ENCODE measurements around the gene SLC24A3.

GRCh38 chr20:19520261-19520660, 307.8 kb downstream of the SLC24A3 start:
- TF ChIP-seq CTCF (IDR thresholded peaks at IDR 0.05) (no peak), POLR2A (IDR thresholded peaks at IDR 0.05) (no peak), POLR2AphosphoS5 (IDR thresholded peaks at IDR 0.05) (no peak)

Measured in upper lobe of left lung (tissue), 4 donors.